Astrocyte of the spinal cord (primary cell): Measurements from ENCODE around the gene HS3ST3B1.

Experiments used
- DNase-seq: peaks from one replicate; pipeline ENCODE4 v3.0.0; 2011; ENCODE audit warnings: low read depth, low spot score
- H3K4me3 ChIP-seq: 2 replicates; pipeline ENCODE4 v1.5.1; 2011; ENCODE audit warnings: low read depth, mild to moderate bottlenecking, low read length, moderate library complexity
- CTCF ChIP-seq: IDR thresholded peaks from 2 replicates; pipeline ENCODE4 v1.5.1; 2012; ENCODE audit warnings: low read depth, mild to moderate bottlenecking, low read length, inconsistent platforms
- in situ Hi-C: cut with HindIII; loops from 2 replicates; pipeline ENCODE4 v1.10.0; 2017; ENCODE audit warnings: low sequenced_read_pairs

The HS3ST3B1 gene

GRCh38 chr17:14325618-14326167 lies 24.8 kb downstream of the HS3ST3B1 start:
- DNase-seq = no peak
- TF ChIP-seq CTCF = no peak
- in situ Hi-C loops = no loop called here
- H3K4me3 ChIP-seq = no peak overlapping the region

- no peak for DNase-seq
- in situ Hi-C loops = no loop called here
- no peak overlapping the region for H3K4me3 ChIP-seq
- TF ChIP-seq CTCF = no peak
Observed at GRCh38 chr17:14329900-14330491, 29.1 kb downstream of the HS3ST3B1 start.

GRCh38 chr17:14330492-14330962 lies 29.6 kb downstream of the HS3ST3B1 start:
- no peak for TF ChIP-seq CTCF
- in situ Hi-C loops = no loop called here

GRCh38 chr17:14331225-14331981 lies 30.5 kb downstream of the HS3ST3B1 start:
- in situ Hi-C loops = no loop called here
- H3K4me3 ChIP-seq = no peak overlapping the region
- DNase-seq = no peak
- TF ChIP-seq CTCF = no peak

More at GRCh38 chr17:14330492-14330962, 29.6 kb downstream of the HS3ST3B1 start:
- DNase-seq = no peak
- H3K4me3 ChIP-seq = no peak overlapping the region

GRCh38 chr17:14331982-14332298 lies 31.1 kb downstream of the HS3ST3B1 start:
- DNase-seq = no peak
- no peak for TF ChIP-seq CTCF
- H3K4me3 ChIP-seq = no peak overlapping the region
- in situ Hi-C loops = no loop called here

GRCh38 chr17:14332331-14332730 lies 31.4 kb downstream of the HS3ST3B1 start:
- in situ Hi-C loops = no loop called here
- no peak for TF ChIP-seq CTCF
- no peak overlapping the region for H3K4me3 ChIP-seq

More at GRCh38 chr17:14332331-14332730, 31.4 kb downstream of the HS3ST3B1 start:
- no peak for DNase-seq
